Activated naive CD4-positive, alpha-beta T cell treated with anti-CD3 and anti-CD28 coated beads, Interleukin-2, amount 50 U/mL, for 24 hours (primary cell): Measurements from ENCODE around the gene ASZ1.

ENCODE experiments used
- H3K27ac Mint-ChIP-seq: one replicate; pipeline ENCODE4 v1.8.0; 2021; ENCODE audit warnings: mild to moderate bottlenecking, mixed read lengths
- H3K27me3 Mint-ChIP-seq: one replicate; pipeline ENCODE4 v1.8.0; 2021; ENCODE audit warnings: mixed read lengths
- H3K36me3 Mint-ChIP-seq: one replicate; pipeline ENCODE4 v1.8.0; 2021; ENCODE audit warnings: mixed read lengths
- H3K4me1 Mint-ChIP-seq: one replicate; pipeline ENCODE4 v1.8.0; 2021; ENCODE audit warnings: mixed read lengths
- H3K4me3 Mint-ChIP-seq: one replicate; pipeline ENCODE4 v1.8.0; 2021; ENCODE audit warnings: mild to moderate bottlenecking, mixed read lengths
- H3K9me3 Mint-ChIP-seq: one replicate; pipeline ENCODE4 v1.8.0; 2021; ENCODE audit warnings: mixed read lengths

The ASZ1 gene

DNA sequence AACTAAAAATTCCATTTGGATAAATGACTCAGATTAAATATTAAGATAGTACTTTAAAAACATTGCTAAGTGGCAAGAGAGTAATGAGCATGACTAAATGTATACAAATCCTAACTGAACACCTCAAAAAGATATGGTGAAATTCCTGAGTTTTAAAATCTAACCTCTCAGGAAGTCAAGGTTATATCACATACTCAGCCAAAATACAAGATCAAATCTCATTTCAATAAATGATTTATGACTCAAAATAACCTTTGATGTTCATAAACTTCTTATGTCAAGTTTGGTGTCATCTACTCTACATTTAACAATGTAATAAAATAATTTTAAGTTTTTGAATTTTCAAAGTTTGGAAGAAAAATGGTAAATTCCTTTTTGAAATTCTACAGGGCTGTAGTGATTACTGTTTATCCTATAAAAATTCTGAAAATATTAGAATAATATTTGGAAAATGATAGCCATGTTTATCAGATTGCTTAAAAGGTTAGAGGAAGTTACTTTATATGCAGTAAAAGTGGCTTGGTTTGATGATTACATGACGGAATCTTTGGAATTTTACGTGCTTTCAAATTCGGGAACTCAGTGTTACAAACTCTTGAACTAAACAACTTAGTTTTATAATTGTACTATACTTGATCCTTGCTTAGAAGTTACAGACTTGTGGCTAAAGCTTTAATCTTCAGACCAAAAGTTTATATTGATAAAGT lies 43.7 kb downstream of the ASZ1 start:
- peaks cover 10% of the 10 kb centered on the region for H3K9me3 Mint-ChIP-seq
- H3K27ac Mint-ChIP-seq: no peak overlapping the region
- H3K27me3 Mint-ChIP-seq: no peaks in the 10 kb centered on the region
- H3K4me1 Mint-ChIP-seq: no peaks in the 10 kb centered on the region
- H3K36me3 Mint-ChIP-seq: no peaks in the 10 kb centered on the region
- no peak overlapping the region for H3K4me3 Mint-ChIP-seq

DNA sequence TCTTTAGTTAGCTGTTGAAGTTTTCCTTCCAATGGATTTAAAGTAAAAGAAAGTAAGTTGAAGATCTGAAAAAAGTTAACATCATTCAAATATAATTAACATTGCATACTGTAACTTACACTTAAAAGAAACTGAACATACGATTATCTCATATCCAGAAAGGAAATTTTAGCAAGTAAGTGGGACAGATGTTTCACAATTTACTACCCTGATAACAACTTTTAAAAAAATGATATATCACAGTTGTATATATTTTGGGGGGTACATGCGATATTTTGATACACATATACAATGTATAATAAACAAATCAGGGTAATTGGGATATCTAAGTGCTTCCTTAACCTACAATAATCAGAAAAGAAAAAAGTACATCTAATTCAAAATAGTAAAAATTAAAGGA lies 44.2 kb downstream of the ASZ1 start:
- no peak overlapping the region for H3K27ac Mint-ChIP-seq
- no peaks in the 10 kb centered on the region for H3K27me3 Mint-ChIP-seq
- no peaks in the 10 kb centered on the region for H3K36me3 Mint-ChIP-seq
- no peaks in the 10 kb centered on the region for H3K4me1 Mint-ChIP-seq
- peaks cover 7% of the 10 kb centered on the region for H3K9me3 Mint-ChIP-seq
- no peak overlapping the region for H3K4me3 Mint-ChIP-seq

DNA sequence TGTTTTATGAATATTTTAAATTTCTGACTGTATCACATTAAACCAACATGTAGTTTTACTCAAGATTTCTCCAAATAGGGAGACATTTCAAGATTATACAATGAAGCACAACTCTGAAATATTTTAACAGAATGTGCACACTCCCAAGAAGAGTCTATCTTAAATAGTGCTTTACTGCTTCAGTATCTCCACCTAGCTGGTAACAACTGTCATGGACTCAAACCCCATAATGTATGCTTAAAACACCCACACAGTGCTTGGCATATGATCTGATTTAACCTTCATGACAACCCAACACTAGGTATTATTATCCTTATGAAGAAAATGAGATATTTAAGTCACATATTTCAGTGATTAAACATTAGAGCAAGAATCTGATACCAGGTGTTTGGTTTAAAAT lies 45.9 kb downstream of the ASZ1 start:
- no peaks in the 10 kb centered on the region for H3K36me3 Mint-ChIP-seq
- no peaks in the 10 kb centered on the region for H3K4me1 Mint-ChIP-seq
- H3K4me3 Mint-ChIP-seq: no peak overlapping the region
- H3K9me3 Mint-ChIP-seq: no peaks in the 10 kb centered on the region
- H3K27ac Mint-ChIP-seq: no peak overlapping the region
- H3K27me3 Mint-ChIP-seq: no peaks in the 10 kb centered on the region

DNA sequence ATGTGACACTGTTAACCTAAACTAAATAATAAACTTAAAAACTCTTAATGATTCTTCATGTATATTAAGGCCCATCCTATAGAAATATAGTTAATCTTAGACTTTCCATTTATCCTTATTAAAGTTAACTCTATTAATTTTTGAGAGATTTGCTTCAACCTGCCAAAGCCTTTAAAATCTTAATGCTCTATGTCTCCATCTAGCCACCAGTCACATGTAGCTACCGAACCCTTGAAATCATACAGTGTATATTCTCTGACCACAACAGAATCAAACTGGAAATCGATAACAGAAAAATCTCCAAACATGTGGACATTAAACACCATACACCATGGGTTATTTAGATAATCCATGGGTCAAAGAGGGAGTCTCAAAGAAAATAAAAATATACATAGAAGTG lies 51.9 kb downstream of the ASZ1 start:
- Mint-ChIP-seq H3K4me1 (no peaks in the 10 kb centered on the region), H3K9me3 (no peaks in the 10 kb centered on the region), H3K27me3 (no peaks in the 10 kb centered on the region), H3K4me3 (no peak overlapping the region), H3K36me3 (no peaks in the 10 kb centered on the region), H3K27ac (no peak overlapping the region)

DNA sequence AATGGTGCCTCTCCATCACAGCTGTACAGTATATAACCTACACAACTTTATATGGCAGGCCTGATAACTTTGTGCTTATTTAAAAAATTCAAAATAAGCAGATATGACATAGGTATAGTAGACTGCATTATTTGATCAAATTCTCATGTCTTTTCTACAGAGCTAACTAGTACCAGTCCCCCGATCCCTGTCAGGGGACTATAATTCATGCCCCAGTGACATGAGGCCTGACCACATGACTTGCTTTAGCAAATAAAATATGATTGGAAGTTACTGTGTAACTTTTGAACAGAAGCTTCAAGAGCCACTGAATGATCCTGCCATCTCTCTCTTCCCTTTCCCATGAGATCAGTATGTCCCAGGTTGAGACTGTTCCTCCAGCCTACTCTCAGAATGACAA lies 55.2 kb downstream of the ASZ1 start:
- no peaks in the 10 kb centered on the region for H3K9me3 Mint-ChIP-seq
- no peaks in the 10 kb centered on the region for H3K27me3 Mint-ChIP-seq
- no peak overlapping the region for H3K27ac Mint-ChIP-seq
- H3K4me1 Mint-ChIP-seq: no peaks in the 10 kb centered on the region
- no peaks in the 10 kb centered on the region for H3K36me3 Mint-ChIP-seq
- no peak overlapping the region for H3K4me3 Mint-ChIP-seq

DNA sequence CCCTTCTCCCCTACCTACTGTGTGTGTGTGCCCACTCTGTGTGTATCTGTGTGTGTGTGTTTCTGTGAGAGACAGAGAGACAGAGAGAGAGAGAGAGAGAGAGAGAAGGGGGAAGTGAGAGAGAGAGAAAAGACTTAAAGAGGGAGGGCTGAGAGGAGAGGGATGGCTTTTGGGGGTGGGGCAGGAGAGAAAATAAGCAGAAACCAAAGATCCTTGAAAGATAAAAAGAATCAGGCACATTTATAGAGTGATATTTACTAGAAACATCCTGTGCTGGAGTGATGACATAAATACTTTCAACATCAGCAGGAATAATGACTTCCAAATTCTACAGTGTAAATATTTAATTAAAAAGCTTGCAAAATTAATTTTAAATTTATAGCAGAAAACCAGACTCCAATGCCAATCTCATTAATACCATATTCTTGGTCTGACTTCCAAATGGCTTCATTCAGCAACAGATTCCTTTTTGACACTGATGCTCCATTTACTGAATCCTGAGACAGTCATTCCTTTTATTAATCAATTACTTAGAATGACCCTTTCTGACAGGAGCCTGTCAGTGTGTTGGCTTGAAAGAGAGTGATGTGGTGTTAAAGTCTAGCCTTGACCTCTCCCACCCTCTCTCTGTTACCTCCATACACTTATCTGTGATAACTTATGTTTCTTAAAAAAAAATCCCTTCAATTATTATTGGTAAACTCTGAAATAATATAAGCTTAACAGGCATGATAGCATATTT lies 62.8 kb downstream of the ASZ1 start:
- H3K9me3 Mint-ChIP-seq: no peaks in the 10 kb centered on the region
- no peaks in the 10 kb centered on the region for H3K27me3 Mint-ChIP-seq
- no peaks in the 10 kb centered on the region for H3K36me3 Mint-ChIP-seq

DNA sequence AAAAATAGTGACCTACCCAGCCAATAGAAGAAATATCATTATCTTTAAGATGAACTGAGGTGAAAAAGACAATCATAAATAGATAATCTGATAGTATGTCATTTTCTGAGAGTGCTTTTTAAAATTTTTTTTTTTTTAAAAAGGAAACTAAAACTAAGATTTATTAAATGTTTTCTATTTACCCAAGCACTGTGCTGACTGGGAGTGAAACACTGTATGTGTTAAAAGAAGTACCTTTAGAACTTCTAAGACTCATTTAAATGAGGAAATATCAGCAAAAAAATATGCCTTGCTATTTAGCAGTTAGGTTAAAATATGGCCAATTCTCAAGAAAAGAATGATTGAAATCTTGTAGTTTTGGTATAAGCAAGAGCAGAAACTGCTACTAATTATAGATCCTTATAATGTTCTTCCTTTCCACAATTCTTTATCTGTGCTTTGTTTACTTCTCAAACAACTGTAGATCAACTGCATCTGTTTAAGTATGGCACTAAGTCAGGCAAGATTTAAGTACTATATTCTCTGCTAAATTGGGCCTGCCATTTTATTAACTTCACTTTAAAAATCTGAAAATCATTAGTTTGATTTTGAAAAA lies 64.9 kb downstream of the ASZ1 start:
- no peaks in the 10 kb centered on the region for H3K9me3 Mint-ChIP-seq
- no peak overlapping the region for H3K27ac Mint-ChIP-seq
- H3K36me3 Mint-ChIP-seq: no peaks in the 10 kb centered on the region
- no peaks in the 10 kb centered on the region for H3K4me1 Mint-ChIP-seq
- no peak overlapping the region for H3K4me3 Mint-ChIP-seq
- no peaks in the 10 kb centered on the region for H3K27me3 Mint-ChIP-seq

More for the DNA sequence above, 62.8 kb downstream of the ASZ1 start:
- H3K27ac Mint-ChIP-seq: no peak overlapping the region
- no peak overlapping the region for H3K4me3 Mint-ChIP-seq
- no peaks in the 10 kb centered on the region for H3K4me1 Mint-ChIP-seq

DNA sequence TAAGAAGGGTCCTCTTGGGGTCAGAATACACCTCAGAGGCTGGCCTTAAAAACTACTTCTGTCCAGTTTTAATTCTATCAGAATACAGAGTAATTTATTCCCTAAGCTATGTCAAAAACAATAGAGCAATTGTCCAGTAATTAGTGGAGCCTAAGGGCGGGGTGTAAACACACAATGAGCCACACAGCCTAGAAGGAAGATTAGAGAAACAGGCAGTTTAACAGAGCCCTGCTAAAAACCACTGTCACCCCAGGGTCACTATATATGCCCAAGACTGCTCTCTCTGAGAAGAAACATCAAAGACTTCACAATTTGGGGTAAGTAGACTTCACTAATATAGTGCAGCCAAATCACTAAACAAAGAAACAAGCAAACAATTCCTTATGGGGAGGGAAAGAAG lies 77.3 kb downstream of the ASZ1 start:
- Mint-ChIP-seq H3K36me3 (no peaks in the 10 kb centered on the region), H3K9me3 (peaks cover 12% of the 10 kb centered on the region), H3K4me1 (no peaks in the 10 kb centered on the region), H3K27ac (no peak overlapping the region), H3K27me3 (peaks cover 6% of the 10 kb centered on the region), H3K4me3 (no peak overlapping the region)

DNA sequence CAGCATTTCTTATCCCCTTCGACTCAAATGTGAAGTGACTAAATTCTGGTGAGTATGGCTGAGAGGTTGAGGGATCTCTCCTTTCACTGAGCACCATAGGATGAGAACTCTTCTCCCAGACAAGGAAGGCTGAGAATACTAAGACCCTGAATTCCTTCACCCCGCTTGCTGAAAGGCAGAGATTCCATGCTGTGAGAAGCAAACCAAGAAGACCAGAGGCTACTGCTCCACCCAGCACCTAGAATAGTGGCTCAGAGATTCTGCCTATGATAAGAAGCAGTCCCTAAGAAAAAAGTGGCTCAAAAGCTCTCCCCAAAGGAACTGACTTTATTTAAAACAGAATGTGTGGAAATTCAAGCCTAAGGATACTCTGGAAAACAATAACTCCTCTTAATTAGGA lies 77.7 kb downstream of the ASZ1 start:
- no peaks in the 10 kb centered on the region for H3K36me3 Mint-ChIP-seq
- peaks cover 12% of the 10 kb centered on the region for H3K9me3 Mint-ChIP-seq
- no peaks in the 10 kb centered on the region for H3K4me1 Mint-ChIP-seq
- no peak overlapping the region for H3K27ac Mint-ChIP-seq
- H3K4me3 Mint-ChIP-seq: no peak overlapping the region
- H3K27me3 Mint-ChIP-seq: peaks cover 6% of the 10 kb centered on the region

DNA sequence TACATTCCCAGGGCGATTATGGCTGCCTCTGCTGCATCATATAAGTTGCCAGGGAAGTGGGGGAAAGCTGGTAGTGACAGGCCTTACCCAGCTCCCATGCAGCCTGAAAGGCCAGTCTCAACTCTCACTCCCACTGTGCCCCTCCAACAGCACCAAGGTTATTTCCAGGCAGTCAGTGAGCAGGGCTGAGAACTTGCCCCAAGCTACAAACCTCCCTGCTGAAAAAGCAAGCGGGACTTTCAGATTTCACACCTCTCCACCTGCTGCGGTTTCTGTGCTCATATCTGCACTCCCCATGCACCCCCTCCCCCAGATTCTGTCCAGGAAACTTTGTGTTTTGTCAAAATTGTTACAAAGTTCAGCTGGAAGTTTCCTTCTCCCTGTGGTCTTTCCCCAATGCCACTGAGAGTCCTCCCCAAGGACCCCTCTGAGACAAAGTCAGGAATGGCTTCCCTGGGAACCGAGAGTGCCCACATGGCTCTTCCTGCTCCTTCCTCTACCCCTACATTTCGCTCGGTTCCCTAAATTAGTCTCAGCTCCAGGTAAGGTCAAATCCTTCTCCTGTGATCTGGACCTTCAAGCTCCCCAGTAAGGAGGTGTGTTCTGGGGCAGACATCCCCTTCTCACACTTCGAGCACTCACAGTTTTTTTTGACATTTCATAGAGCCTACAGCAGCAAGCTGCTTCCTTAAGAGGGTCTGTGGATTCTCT lies 79.2 kb downstream of the ASZ1 start:
- Mint-ChIP-seq H3K27me3 (peaks cover 6% of the 10 kb centered on the region), H3K4me3 (no peak overlapping the region), H3K9me3 (peaks cover 12% of the 10 kb centered on the region), H3K27ac (no peak overlapping the region), H3K36me3 (no peaks in the 10 kb centered on the region), H3K4me1 (no peaks in the 10 kb centered on the region)

DNA sequence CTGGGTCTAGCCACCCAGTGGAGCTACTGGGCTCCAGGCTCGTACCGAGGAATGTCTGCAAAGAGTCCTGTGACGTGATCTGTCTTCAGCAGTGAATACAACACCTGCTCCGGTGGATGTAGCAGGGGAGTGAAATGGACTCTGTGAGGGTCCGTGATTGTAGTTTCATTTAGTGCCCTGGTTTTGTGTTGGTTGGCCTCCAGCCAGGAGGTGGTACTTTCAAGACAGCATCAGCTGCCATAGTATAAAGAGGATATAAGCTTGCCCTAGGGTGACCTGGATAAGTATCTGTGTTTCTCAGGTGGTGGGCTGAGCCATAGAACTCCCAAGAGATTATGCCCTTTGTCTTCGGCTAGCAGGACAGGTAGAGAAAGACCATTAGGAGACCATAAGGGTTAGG lies 79.8 kb downstream of the ASZ1 start:
- Mint-ChIP-seq H3K9me3 (peaks cover 12% of the 10 kb centered on the region), H3K4me1 (no peaks in the 10 kb centered on the region), H3K4me3 (no peak overlapping the region), H3K27ac (no peak overlapping the region), H3K36me3 (no peaks in the 10 kb centered on the region), H3K27me3 (peaks cover 6% of the 10 kb centered on the region)

DNA sequence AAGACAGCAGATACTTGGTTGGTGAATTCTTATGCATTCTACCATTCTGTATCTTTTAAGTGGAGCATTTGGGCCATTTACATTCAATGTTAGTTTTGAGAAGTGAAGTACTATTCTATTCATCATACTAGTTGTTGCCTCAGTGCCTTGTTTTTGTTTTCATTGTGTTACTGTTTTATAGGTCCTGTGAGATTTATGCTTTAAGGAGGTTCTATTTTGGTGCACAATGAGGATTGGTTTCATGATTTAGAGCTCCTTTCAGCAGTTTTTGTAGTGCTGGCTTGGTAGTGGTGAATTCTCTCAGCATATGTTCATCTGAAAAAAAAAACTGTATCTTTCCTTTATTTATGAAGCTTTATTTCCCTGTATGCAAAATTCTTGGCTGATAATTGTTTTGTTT lies 81.1 kb downstream of the ASZ1 start:
- H3K36me3 Mint-ChIP-seq: no peaks in the 10 kb centered on the region
- no peak overlapping the region for H3K4me3 Mint-ChIP-seq
- H3K9me3 Mint-ChIP-seq: peaks cover 12% of the 10 kb centered on the region
- H3K27ac Mint-ChIP-seq: no peak overlapping the region
- H3K27me3 Mint-ChIP-seq: peaks cover 6% of the 10 kb centered on the region
- no peaks in the 10 kb centered on the region for H3K4me1 Mint-ChIP-seq

DNA sequence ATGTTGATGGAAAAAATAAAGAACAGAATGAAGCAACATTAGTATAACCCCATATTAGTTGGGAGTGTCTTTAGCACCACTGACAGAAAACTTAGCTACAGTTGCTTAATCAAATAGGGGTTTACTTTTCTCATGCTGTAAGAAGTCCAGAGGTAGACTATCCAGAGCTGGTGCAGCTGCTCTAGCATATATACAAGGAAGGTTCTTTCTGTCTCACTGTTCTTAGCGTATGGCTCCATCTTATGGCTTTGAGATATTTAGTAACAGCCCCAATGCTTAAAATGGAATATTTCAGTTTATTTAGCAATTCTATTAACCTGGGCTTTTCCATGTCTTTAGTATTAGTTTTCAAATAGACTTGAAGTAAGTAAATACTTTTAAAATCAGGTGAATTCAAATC lies 89.3 kb downstream of the ASZ1 start:
- Mint-ChIP-seq H3K36me3 (no peaks in the 10 kb centered on the region), H3K9me3 (peaks cover 8% of the 10 kb centered on the region), H3K27ac (no peak overlapping the region), H3K4me1 (no peaks in the 10 kb centered on the region), H3K27me3 (peaks cover 1% of the 10 kb centered on the region), H3K4me3 (no peak overlapping the region)

DNA sequence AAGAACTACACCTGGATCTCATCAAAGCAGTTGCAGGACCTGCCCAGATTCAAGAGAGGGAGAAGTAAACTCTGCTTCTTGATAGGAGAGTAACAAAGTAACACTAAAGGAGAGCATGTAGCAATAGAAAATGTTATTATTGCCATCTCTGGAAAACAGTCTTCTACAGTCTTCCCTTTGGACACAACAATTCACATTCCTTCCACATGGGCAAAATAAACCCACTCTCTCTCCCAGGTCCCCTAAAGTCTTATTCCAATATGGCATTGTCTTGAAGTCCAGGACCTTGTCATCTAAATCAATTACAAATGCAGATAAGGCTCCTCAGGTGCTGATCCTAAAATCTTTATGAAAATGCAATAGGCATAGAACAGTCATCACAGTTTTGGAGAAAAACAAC lies 94.1 kb downstream of the ASZ1 start:
- Mint-ChIP-seq H3K27ac (no peak overlapping the region), H3K36me3 (no peaks in the 10 kb centered on the region), H3K4me3 (no peak overlapping the region), H3K27me3 (peaks cover 4% of the 10 kb centered on the region), H3K9me3 (peaks cover 8% of the 10 kb centered on the region), H3K4me1 (no peaks in the 10 kb centered on the region)

DNA sequence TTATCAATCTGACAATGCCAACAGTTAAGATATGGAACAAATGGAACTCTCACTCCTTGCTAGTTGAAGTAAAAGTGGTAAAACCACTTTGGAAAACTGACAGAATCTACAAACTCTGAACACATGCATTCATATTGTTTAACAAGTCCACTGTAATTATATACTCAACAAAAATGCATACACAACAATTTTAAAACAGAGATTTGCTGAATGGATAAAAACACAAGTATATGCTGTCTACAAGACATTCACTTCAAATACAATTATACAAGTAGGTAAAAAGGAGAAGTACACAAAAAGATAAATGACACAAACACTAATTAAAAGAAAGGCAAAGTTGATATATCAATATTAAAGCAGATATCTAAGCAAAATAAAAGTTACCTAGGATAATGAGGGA lies 95.3 kb downstream of the ASZ1 start:
- H3K4me1 Mint-ChIP-seq: no peaks in the 10 kb centered on the region
- H3K27ac Mint-ChIP-seq: no peak overlapping the region
- H3K27me3 Mint-ChIP-seq: peaks cover 7% of the 10 kb centered on the region
- H3K4me3 Mint-ChIP-seq: no peak overlapping the region
- H3K36me3 Mint-ChIP-seq: no peaks in the 10 kb centered on the region
- H3K9me3 Mint-ChIP-seq: peaks cover 8% of the 10 kb centered on the region

DNA sequence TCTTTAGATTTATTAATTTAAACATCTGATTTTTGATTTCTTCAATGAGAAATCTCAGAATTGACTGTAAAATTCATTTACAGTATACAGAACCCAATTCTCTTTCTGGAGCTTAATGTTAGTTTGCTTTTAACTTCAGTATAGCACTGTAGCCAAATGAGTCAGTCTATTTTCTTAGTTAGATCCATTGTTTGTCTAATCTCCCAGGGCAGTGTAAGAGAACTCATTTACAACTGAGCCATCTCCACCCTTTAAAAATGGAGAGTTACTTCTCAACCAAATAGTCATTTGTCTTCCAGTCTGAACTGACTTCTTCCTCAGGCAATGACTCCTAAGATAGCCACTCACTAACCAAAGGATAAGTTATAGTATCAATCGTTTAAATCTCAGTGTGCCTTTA lies 101.5 kb downstream of the ASZ1 start:
- no peaks in the 10 kb centered on the region for H3K4me1 Mint-ChIP-seq
- peaks cover 42% of the 10 kb centered on the region for H3K27me3 Mint-ChIP-seq
- no peaks in the 10 kb centered on the region for H3K36me3 Mint-ChIP-seq
- no peak overlapping the region for H3K27ac Mint-ChIP-seq
- H3K4me3 Mint-ChIP-seq: no peak overlapping the region
- peaks cover 4% of the 10 kb centered on the region for H3K9me3 Mint-ChIP-seq
